ENCODE results near the gene NQO1.
"Not testable (repeated sequence)": the region's sequence is repeated elsewhere in the genome, so short reads cannot be mapped to it uniquely, and the experiment has no call there.

The NQO1 gene

DNA sequence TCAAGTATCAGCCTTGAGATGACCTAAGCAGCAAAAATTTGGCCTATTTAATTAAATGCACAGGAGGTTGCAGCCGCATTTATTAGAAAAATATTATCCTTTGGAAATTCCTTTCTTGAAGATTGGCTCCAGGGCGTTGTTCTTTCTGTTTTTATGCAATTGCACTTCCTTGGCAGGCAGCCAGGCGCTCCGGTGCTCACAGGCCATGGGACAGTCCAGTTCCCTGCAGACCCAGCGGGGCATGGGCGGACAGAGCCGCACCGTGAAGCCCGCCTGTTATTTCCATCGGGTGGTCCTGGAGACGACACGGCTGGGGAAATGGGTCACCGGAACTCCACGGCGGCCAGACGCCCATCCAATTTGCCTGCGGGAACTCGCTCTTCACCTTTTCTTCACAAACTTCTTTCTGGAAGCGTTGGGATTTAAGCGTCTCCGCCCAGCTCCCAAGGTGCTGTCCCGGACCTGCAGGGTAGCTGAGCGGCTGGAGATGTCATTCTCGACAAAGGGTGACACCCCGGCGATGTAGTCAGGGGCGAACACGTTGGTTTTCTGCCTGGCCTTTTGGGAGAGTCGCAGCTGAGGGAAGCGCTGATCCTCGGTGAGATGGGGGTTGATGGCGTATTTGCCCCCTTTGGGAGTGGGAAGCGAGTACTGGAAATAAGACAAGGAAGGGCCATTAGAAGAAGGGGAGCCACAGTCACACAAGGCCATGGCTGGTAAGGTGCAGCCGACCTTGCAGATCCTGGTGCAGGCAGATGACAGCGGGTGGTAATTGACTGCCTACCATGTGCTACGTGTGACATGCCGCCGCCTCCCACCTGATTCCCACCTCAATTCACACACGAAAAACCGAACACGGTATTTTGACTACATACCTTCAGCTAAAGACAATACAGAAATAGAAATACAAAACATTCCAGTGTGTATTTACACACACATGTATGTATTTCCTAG, 15.9 kb upstream of the NQO1 start:
- FAIRE-seq: no peak

DNA sequence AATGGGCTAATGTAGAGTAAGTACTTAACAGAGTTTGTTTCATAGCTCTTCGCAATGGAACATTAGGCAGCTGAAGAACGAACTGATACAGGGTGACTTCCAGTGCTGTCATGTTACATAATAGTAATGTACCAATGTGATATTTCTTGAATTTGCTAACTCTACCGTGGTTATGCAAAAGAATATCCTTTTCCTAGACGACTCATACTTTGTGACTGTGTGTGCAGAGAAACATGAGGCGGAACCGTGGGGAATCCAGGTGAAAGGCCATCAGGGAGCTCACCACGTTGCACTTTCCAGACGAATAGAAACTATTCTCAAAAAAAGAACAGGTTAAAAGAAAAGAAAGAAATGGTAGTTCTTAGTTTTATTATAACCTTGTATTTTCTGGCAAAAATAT, 15.2 kb upstream of the NQO1 start:
- FAIRE-seq: no peak

GRCh38 chr16:69732101-69732500, 5.7 kb upstream of the NQO1 start:
- no peak for FAIRE-seq

DNA sequence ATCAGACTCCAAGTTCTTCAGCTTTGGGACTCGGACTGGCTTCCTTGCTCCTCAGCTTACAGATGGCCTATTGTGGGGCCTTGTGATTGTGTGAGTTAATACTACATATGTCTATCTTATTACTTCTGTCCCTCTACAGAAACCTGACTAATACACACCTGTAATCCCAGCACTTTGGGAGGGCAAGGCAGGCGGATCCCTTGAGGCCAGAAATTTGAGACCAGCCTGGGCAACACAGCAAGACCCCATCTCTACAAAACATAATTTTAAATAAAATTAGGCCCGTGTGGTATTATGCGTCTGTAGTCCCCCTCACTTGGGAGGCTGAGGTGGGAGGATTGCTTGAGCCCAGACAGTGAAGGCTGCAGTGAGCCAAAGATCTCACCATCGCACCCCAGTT, 4.9 kb upstream of the NQO1 start:
- not testable (repeated sequence) for FAIRE-seq

- not testable (repeated sequence) for FAIRE-seq
Measured at GRCh38 chr16:69729030-69729429, 2.7 kb upstream of the NQO1 start.

DNA sequence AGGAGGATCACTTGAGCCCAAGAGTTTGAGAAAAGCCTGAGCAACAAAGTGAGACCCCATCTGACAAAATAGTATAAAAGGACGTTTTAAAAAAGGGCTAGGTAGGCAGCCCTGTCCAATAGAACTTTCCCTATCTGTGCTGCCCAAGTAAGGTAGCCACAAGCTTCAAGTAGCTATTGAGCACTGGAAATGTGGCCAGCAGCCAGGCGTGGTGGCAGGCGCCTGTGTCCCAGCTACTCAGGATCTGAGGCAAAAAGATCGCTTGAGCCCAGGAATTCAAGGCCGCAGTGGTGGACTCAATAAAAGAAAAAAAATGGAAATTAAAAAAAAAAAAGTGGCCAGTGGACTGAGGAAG, 1.5 kb upstream of the NQO1 start:
- FAIRE-seq: no peak

DNA sequence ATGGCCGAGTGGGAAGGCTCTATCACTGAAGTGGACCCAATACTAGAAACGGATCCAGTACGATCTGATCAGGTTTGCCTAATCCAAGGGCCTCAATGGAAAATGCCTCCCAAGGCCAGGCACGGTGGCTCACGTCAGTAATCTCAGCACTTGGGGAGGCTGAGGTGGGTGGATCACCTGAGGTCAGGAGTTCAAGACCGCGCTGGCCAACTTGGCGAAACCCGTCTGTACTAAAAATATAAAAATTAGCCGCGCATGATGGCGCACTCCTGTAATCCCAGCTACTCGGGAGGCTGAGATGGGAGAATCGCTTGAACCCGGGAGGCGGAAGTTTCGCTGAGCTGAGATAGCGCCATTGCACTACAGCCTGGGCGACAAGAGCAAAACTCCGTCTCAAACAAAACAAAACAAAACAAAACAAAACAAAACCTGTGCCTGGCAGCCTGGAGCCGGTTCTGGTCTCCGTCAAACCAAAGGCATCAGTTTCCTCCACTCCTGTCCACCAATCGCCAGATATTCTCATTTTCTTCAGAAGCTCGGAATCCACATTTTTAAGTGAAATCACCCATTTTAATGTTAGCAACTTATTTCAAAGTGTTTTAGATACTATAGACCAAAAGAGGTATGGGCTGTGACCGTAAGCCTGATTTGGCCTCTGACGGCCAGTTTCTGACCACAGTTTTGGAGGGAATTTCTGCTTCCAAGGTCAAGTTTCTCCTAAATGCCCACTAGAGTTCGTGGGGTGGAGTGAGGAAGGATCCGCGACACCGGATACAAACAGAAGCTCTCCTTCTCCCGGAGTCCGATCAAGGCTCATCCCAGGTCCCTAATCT, 664 bp downstream of the NQO1 start:
- FAIRE-seq: no peak

DNA sequence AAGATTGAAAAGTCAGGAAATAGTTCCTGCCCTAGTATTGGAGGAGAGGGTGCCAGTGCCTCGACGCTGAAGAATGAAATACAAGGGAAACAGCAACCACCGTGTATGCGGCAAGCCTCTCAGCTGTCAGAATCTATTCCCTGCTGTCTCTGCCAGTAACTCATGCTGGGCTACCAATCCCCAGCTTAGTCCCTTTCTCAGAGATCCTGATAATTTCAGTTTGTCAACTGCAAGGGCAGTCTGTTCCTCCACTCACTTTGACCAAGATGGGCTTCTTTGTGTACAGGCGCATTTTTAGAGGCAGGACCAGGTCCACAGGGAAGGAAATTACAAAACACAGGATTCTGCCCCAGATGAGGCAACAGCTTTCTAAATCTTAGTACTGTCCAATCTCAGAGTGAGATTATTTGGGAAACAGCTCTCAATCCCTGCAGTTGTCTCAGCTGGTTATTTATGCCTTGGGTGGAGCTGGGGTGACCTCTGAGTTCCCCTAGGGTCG, 1.3 kb downstream of the NQO1 start:
- FAIRE-seq: no peak

DNA sequence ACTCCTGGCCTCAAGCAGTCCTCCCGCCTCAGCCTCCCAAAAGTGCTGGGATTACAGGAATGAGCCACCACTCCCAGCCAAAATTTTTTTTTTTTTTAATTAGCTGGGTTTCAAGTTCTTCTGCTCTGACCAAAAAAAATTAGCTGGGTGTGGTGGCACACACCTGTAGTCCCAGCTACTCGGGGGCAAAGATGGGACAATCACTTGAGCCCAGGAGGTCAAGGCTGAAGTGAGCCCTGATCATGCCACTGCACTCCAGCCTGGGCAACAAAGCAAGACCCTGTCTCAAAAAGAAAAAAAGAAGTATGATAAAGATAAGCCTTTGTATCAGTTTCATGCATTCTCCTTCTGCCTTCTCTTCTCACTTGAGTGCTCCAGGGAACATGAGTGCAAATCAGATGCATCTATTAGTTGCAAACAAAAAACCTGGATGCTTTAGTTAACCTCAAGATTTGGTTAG, 1.9 kb downstream of the NQO1 start:
- no peak for FAIRE-seq

DNA sequence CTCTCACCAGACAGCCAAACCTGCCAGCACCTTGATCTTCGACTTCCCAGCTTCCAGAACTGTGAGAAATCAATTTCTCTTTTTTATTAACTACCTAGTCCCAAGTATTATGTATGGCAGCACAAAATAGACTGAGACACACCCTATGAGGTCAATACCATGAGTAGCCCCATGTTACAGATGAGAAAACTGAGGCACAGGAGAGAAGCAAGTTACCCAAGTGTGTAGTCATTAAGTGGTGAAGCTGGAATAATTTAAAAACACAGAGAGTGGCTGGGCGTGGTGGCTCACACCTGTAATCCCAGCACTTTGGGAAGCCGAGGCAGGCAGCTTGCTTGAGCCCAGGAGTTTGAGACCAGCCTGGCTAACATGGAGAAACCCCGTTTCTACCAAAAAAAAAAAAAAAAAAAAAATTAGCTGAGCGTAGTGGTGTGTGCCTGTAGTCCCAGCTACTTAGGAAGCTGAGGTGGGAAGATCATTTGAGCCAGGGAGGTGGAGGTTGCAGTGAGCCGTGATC, 4.9 kb downstream of the NQO1 start:
- no peak for FAIRE-seq

- FAIRE-seq: no peak
Measured at GRCh38 chr16:69720822-69721430, 5.4 kb downstream of the NQO1 start.

DNA sequence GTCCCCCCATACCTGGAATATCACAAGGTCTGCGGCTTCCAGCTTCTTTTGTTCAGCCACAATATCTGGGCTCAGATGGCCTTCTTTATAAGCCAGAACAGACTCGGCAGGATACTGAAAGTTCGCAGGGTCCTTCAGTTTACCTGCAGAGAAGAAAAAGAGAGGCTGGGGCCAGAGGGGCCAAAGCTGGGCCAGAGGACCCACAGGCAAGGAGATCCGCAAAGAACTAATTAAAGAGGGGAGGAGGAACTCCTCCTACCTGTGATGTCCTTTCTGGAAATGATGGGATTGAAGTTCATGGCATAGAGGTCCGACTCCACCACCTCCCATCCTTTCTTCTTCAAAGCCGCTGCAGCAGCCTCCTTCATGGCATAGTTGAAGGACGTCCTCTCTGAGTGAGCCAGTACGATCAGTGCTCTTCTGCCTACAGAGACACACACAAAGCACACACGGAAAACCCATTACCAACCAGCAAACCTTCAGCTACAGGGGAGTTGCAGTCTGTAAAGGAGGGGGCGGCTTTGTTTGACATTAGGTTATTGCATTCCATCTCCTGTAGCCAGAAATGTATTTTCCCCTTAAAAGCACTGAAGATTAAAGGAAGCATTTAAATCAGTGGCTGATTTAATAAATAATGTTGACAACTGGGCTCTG, 8.1 kb downstream of the NQO1 start:
- FAIRE-seq: no peak

DNA sequence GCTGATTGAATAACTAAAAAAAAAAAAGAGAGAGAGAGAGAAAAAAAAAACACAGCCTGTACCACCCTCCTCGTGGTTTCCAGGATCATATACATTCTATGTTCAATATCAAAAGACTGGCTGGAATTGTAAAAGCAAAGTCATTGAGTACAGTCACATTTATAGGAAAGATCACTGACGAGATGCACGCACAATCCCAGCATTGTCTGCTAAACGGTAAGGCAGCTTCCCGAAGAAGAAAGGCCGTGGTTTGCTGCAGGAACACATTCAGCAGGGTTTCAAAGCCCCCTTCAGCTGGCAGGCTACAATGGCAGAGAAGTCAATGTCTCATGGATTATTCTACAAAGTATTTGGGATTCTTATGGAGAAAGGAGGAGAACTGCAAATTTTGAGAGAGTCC, 9.3 kb downstream of the NQO1 start:
- no peak for FAIRE-seq

DNA sequence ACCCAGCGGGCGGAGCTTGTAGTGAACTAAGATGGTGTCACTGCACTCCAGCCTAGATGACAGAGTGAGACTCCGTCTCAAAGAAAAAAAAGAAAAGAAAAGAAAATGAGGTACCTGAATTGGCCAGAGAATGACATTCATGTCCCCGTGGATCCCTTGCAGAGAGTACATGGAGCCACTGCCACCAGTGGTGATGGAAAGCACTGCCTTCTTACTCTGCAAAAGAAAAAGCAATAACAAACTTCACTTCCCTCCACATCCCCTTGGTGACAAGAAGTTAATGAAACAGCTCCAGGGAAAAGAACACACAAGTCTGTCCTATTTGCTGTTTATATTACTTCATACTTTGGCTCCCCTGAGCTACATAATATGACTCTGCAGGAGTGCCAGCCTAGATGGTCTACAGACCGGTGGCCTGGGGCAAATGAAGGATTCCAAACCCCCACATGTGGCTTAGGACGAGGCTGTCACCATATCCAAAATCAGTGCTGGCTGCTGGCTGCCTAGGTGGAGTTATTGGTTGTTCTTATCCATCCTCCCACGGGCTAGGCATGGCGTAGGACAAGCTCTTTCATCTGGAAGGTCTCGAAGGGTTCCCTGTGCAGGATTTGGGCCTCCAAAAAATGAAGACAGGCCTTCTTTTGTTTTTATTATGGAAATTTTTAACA, 13.3 kb downstream of the NQO1 start:
- no peak for FAIRE-seq

- FAIRE-seq: no peak
Measured at GRCh38 chr16:69712277-69712676, 14.1 kb downstream of the NQO1 start.

DNA sequence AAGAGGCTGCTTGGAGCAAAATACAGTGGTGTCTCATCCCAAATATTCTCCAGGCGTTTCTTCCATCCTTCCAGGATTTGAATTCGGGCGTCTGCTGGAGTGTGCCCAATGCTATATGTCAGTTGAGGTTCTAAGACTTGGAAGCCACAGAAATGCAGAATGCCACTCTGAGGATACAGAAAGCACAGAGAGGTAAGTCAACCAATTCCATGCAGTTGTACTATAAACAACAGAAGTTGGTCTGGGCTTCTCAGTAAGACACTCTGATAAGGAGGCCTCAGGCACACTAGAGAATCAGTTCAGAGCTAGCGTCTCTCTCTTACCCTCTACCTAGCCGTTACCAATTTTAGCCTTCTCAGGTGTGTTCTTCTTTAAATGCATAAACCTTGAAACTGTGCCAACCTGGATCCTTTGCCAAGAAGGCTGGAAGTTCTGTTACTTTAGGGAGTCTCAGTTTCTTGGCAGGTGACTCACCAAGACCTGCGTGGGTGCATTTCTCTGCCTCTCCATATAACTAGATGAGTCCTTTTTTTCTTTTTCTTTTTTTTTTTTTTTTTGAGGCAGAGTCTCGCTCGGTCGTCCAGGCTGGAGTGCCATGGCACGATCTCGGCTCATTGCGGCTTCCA, 15.1 kb downstream of the NQO1 start:
- no peak for FAIRE-seq

DNA sequence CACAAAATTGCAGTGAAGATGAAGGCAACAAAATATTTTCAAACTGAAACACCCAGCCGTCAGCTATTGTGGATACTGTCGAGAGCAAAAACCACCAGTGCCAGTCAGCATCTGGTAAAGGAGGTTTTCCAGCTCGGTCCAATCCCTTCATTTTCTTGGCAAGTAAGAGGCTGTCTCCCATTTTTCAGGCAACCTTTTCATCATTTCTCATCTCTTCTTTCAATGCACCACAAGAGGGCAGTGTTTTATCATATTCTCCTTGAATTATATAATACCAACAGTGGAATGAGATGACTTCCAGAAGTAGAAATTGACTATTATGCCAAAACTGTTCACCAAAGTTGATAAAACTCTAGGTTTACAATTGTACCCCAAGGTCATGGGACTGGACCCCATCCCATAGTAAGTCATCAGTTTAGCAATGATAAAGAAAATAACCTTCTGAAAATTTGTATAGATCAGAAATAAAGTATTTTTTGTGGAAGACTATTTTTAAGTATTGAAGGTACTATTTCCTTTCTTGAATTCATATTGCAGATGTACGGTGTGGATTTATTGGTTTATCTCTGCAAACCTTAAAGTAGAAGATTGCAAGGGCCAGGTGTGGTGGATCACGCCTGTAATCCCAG, 16.8 kb downstream of the NQO1 start:
- FAIRE-seq: no peak

- no peak for FAIRE-seq
Measured at GRCh38 chr16:69707920-69708683, 18.3 kb downstream of the NQO1 start.

DNA sequence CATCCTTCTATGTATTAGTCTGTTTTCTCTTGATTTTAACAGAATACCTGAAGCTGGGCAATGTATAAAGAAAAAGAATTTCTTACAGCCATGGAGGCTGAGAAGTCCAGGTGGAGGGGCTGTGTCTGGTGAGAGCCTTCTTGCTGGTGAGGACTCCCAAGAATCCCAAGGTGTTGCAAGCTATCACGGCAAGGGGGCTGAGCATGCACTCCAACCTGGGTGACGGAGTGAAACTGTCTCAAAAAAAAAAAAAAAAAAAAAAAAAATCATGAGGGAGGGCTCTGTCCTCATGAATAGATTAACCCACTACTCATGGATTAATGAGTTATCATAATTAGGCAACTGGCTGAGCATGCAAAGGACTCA, 19.4 kb downstream of the NQO1 start:
- no peak for FAIRE-seq
